Heart left ventricle (tissue), 16 donors: ENCODE data around the gene TAS2R14. TPM values are rescaled to one million over a fixed set of nuclear protein-coding genes. Genes with fewer than 3 reads are reported as not detected.

Experiments
- ATAC-seq, 4 donors: fragments of 200-7000 bp; cut with Tn5 transposase; one replicate each; pipeline ENCODE4 v1.9.1; 2020 to 2022; ENCODE audit warnings: moderate library complexity in 4 of 4, mild to moderate bottlenecking in 3 of 4, moderate number of reproducible peaks in 1 of 4
- DNase-seq, 5 donors: peaks; one replicate each; pipeline ENCODE4 v3.0.0-alpha.2; 2020
- H3K27ac ChIP-seq, 12 donors: fragments of 200-600 bp; sonication (generic) in 4 of 12; one replicate each; pipeline versions ENCODE4 v1.5.0 to v1.8.0; 2016 to 2022; ENCODE audit warnings: mild to moderate bottlenecking in 2 of 12
- H3K27me3 ChIP-seq, 9 donors: fragments of 200-600 bp; sonication (generic) in 2 of 9; one replicate each; pipeline versions ENCODE4 v1.5.1 to v1.8.0; 2016 to 2022; ENCODE audit warnings: mild to moderate bottlenecking in 3 of 9
- H3K36me3 ChIP-seq, 9 donors: fragments of 200-600 bp; sonication (generic) in 2 of 9; one replicate each; pipeline versions ENCODE4 v1.5.0 to v1.8.0; 2018 to 2022; ENCODE audit warnings: mild to moderate bottlenecking in 2 of 9
- H3K4me1 ChIP-seq, 12 donors: fragments of 200-600 bp; sonication (generic) in 4 of 12; one replicate each; pipeline versions ENCODE4 v1.5.0 to v1.8.0; 2016 to 2022; ENCODE audit warnings: mild to moderate bottlenecking in 3 of 12
- H3K4me3 ChIP-seq, 12 donors: fragments of 200-600 bp; sonication (generic) in 4 of 12; one replicate each; pipeline versions ENCODE4 v1.5.0 to v1.8.0; 2017 to 2022; ENCODE audit warnings: mild to moderate bottlenecking in 9 of 12, moderate library complexity in 4 of 12
- H3K9me3 ChIP-seq, 12 donors: fragments of 200-600 bp; sonication (generic) in 4 of 12; one replicate each; pipeline versions ENCODE4 v1.5.0 to v1.8.0; 2016 to 2022; ENCODE audit warnings: mild to moderate bottlenecking in 1 of 12
- CTCF ChIP-seq, 12 donors: fragments of 200-600 bp; sonication (generic) in 4 of 12; IDR thresholded peaks; one replicate each; pipeline versions ENCODE4 v1.5.0 to v1.8.0; 2018 to 2022; ENCODE audit warnings: antibody characterized with exemption in 12 of 12, mild to moderate bottlenecking in 5 of 12
- POLR2A ChIP-seq, 2 donors: fragments of 450-650 bp; IDR thresholded peaks; one replicate each; pipeline ENCODE4 v1.6.1; 2017; ENCODE audit warnings: antibody characterized with exemption in 2 of 2, mild to moderate bottlenecking in 2 of 2, moderate library complexity in 2 of 2
- WGBS, 4 donors: extraction: QIAGEN DNeasy Blood & Tissue Kit in 2 of 4; methylation state at CpG; one replicate each; pipeline versions ENCODE4 v1.1.5 to v1.1.7; 2013 to 2018; 5-methylcytosine and 5-hydroxymethylcytosine counted together
- intact Hi-C, 10 donors: fragments of 100-400 bp; cut with DNase I; formaldehyde crosslinking; loops; one replicate each; pipeline versions ENCODE4 v1.11.1 to v1.14.2; 2022
- long read RNA-seq, 3 donors: library from polyadenylated mRNA; unstranded; transcript quantifications; one replicate each; pipeline ENCODE4 v2.0.0, GENCODE V29; 2020 to 2021
- polyA plus RNA-seq, 2 donors: library from polyadenylated mRNA; stranded (reverse); fragments of 200-250 nt; gene quantifications; one replicate each; pipeline ENCODE4 v1.2.3, GENCODE V29; 2013
- total RNA-seq, 9 donors: library from RNA; depleted of rRNA in 2 of 9; stranded (reverse); fragments of >200 nt in 2 of 9; fragmentation: NEBNext Ultra II Directional in 3 of 9; extraction: Animal tissue kit (Norgen Biotek cat#: 25700) in 3 of 9; gene quantifications; one replicate each; pipeline versions ENCODE4 v1.1.0 to v1.2.4, GENCODE V29; 2016 to 2023
- donor health status: ischemic (EF 13 %, LVEDD 7.1; RV severe dilation, severe dysfunction).
- donor health status: healthy with polysubstance abuse.
- donor health status: DM: no; HTN: yes; CAD: no.
- donor health status: DM: no; HTN: no; CAD: no.
- donor health status: ischemic (EF 25% LVEDD 6.9; RV normal size, moderate dysfunction).
- donor health status: ischemic (EF 25% LVEDD 5.7; RV mildly dilated, moderate dysfunction).
- donor health status: healthy.
- donor health status: DM: yes; HTN: yes; CAD: no.
- donor health status: ischemic (EF 35%, LVEDD 5.7; RV mildly dilated, moderate dysfunction).
- donor health status: nonischemic (EF 11% LVEDD 7.7; RV severe dilation, severe dysfunction).
- donor health status: DM: yes; HTN: yes; CAD: no.
- donor health status: PGD.
- donor health status: ischemic (EF 29% LVEDD 5.4; RV normal size, mild dysfunction).
- donor health status: nonischemic (EF 23%, LVEDD 6.1; RV moderate dilation, normal function).

TAS2R14 gene
- total RNA-seq = 1 to 10 TPM in 2 of 9 donors, under 1 TPM in 7; 0.35 to 1.2 (median 0.70) TPM
- under 1 TPM; 0.29 to 0.95 TPM for polyA plus RNA-seq
- long read RNA-seq, donor 1, partial matches to known transcripts = 0 of 2 reads
- long read RNA-seq, donor 1, other reads (novel, unspliced or antisense) = 2 of 2 reads
- long read RNA-seq, donor 2, partial matches to known transcripts = 0 of 3 reads
- long read RNA-seq, donor 2, other reads (novel, unspliced or antisense) = 3 of 3 reads
- long read RNA-seq, donor 3, partial matches to known transcripts = 0 of 2 reads
- long read RNA-seq, donor 3, other reads (novel, unspliced or antisense) = 2 of 2 reads

GRCh38 chr12:10939163-10939562 lies at the start of gene TAS2R14:
TSS of gene TAS2R14 (minus strand) at chr12:10939263. CDS start at chr12:10939207, 56 bp downstream.
- Histone ChIP-seq H3K4me3 (no peak within 1 kb of the TSS), H3K27me3 (no peaks in the 10 kb centered on the region), H3K9me3 (peaks cover 0 to 7% (median 0%) of the 10 kb centered on the region in 12 donors), H3K4me1 (peaks cover 0 to 6% (median 0%) of the 10 kb centered on the region in 12 donors), H3K36me3 (no peaks in the 10 kb centered on the region), H3K27ac (no peak within 1 kb of the TSS)
- WGBS, 4 donors = 77 to 89% (median 80%) methylated on average over 1 of the region's 1 CpG
- ATAC-seq (no peak), DNase-seq (no peak)
- TF ChIP-seq POLR2A (IDR thresholded peaks at IDR 0.05) (no peak), CTCF (IDR thresholded peaks at IDR 0.05) (no peak)
- intact Hi-C loops = no loop called here

GRCh38 chr12:10986812-10987211 lies 47.7 kb upstream of the TAS2R14 start, which contains the start of gene TAS2R50:
TSS of gene TAS2R50 (minus strand) at chr12:10986912. CDS start at chr12:10986860, 52 bp downstream.
- WGBS, 4 donors = 47 to 70% (median 49%) methylated on average over 2 of the region's 2 CpGs
- Histone ChIP-seq H3K36me3 (peaks cover 0 to 5% (median 0%) of the 10 kb centered on the region in 9 donors), H3K4me1 (peaks cover 0 to 7% (median 0%) of the 10 kb centered on the region in 12 donors), H3K27me3 (no peaks in the 10 kb centered on the region), H3K9me3 (peaks cover 0 to 10% (median 0%) of the 10 kb centered on the region in 12 donors), H3K27ac (no peak within 1 kb of the TSS), H3K4me3 (no peak within 1 kb of the TSS)
- ATAC-seq = no peak
- intact Hi-C loops = no loop called here
- DNase-seq = no peak
- TF ChIP-seq CTCF (IDR thresholded peaks at IDR 0.05) = no peak
- TF ChIP-seq POLR2A (IDR thresholded peaks at IDR 0.05) = no peak

GRCh38 chr12:10982244-10982643 lies 43.2 kb upstream of the TAS2R14 start:
- Histone ChIP-seq H3K27me3 (no peaks in the 10 kb centered on the region), H3K27ac (no peak overlapping the region), H3K4me1 (peaks cover 0 to 7% (median 0%) of the 10 kb centered on the region in 12 donors), H3K36me3 (no peaks in the 10 kb centered on the region), H3K4me3 (no peak overlapping the region), H3K9me3 (no peaks in the 10 kb centered on the region)
- WGBS, 4 donors = 89 to 94% (median 91%) methylated on average over 5 of the region's 5 CpGs
- no peak for ATAC-seq
- intact Hi-C loops = no loop called here
- no peak for DNase-seq
- TF ChIP-seq POLR2A (IDR thresholded peaks at IDR 0.05) (no peak), CTCF (IDR thresholded peaks at IDR 0.05) (no peak)

GRCh38 chr12:10974965-10975364 lies 35.9 kb upstream of the TAS2R14 start:
- no peak overlapping the region for H3K4me3 ChIP-seq
- H3K27ac ChIP-seq = no peak overlapping the region
- H3K27me3 ChIP-seq = no peaks in the 10 kb centered on the region
- intact Hi-C loops = no loop called here
- peaks cover 0 to 3% (median 0%) of the 10 kb centered on the region in 9 donors for H3K36me3 ChIP-seq
- no peaks in the 10 kb centered on the region for H3K4me1 ChIP-seq
- ATAC-seq (no peak), DNase-seq (no peak)
- TF ChIP-seq POLR2A (IDR thresholded peaks at IDR 0.05) = no peak
- TF ChIP-seq CTCF (IDR thresholded peaks at IDR 0.05) = no peak
- no peaks in the 10 kb centered on the region for H3K9me3 ChIP-seq
- WGBS, 4 donors = 91 to 94% (median 92%) methylated on average over 3 of the region's 3 CpGs
